Gastrocnemius medialis (tissue), 4 donors: ENCODE measurements around the gene GPR82.

ENCODE experiments used
- CTCF ChIP-seq, 5 experiments: fragments of 450-650 bp in 3 of 5; fragments of 200-600 bp in 2 of 5; sonication (generic) in 2 of 5; IDR thresholded peaks in 4 of 5; conservative IDR thresholded peaks in 1 of 5; 1 replicate in 4 of 5; 2 replicates in 1 of 5; pipeline ENCODE4 v1.5.1; 2016 to 2019; ENCODE audit warnings: antibody characterized with exemption in 5 of 5, mild to moderate bottlenecking in 3 of 5, moderate library complexity in 3 of 5
- POLR2A ChIP-seq, 2 donors: fragments of 450-650 bp; IDR thresholded peaks; one replicate each; pipeline ENCODE4 v1.6.1; 2017; ENCODE audit warnings: antibody characterized with exemption in 2 of 2, mild to moderate bottlenecking in 2 of 2, moderate library complexity in 2 of 2

GRCh38 chrX:41721590-41721989 lies 2.4 kb upstream of the GPR82 start:
- TF ChIP-seq POLR2A (IDR thresholded peaks at IDR 0.05) (no peak), CTCF (IDR thresholded peaks at IDR 0.05 in 4 of 5, conservative IDR thresholded peaks at IDR 0.05 in 1 of 5) (no peak)
